Duodenal mucosa (tissue), 2 donors: ENCODE data around the gene OR1K1.
"Not testable (repeated sequence)": the region's sequence is repeated elsewhere in the genome, so short reads cannot be mapped to it uniquely, and the experiment has no call there.

ENCODE experiments used
- H3K27ac ChIP-seq: one replicate; pipeline ENCODE4 v1.7.0; 2013; ENCODE audit warnings: low read depth, low read length
- H3K27me3 ChIP-seq, 2 donors: one replicate each; pipeline ENCODE4 v1.7.0; 2013; ENCODE audit warnings: low read length in 2 of 2, control low read depth in 1 of 2; ENCODE audit not compliant: insufficient read depth in 2 of 2, control insufficient read depth in 1 of 2
- H3K36me3 ChIP-seq, 2 donors: one replicate each; pipeline ENCODE4 v1.7.0; 2013; ENCODE audit warnings: low read length in 2 of 2, control low read depth in 1 of 2; ENCODE audit not compliant: insufficient read depth in 2 of 2, control insufficient read depth in 1 of 2
- H3K4me1 ChIP-seq, 2 donors: one replicate each; pipeline ENCODE4 v1.7.0; 2013; ENCODE audit warnings: low read length in 2 of 2, control low read depth in 1 of 2; ENCODE audit not compliant: insufficient read depth in 2 of 2, control insufficient read depth in 1 of 2
- H3K4me3 ChIP-seq, 2 donors: one replicate each; pipeline ENCODE4 v1.7.0; 2013; ENCODE audit warnings: low read length in 2 of 2, low read depth in 1 of 2
- H3K9ac ChIP-seq, 2 donors: one replicate each; pipeline ENCODE4 v1.7.0; 2013; ENCODE audit warnings: low read length in 2 of 2, low read depth in 1 of 2
- H3K9me3 ChIP-seq, 2 donors: one replicate each; pipeline ENCODE4 v1.7.0; 2013; ENCODE audit warnings: low read length in 2 of 2, control low read depth in 1 of 2; ENCODE audit not compliant: control insufficient read depth in 1 of 2

OR1K1 gene

GRCh38 chr9:122788831-122789230 is 11.1 kb upstream of the OR1K1 start, which contains the start of gene OR5C1:
Gene OR5C1 (plus strand): TSS chr9:122788933. CDS start chr9:122788933, 0 bp downstream.
- Histone ChIP-seq H3K36me3 (no peaks in the 10 kb centered on the region), H3K27ac (no peak within 1 kb of the TSS), H3K27me3 (no peaks in the 10 kb centered on the region), H3K4me3 (no peak within 1 kb of the TSS), H3K4me1 (no peaks in the 10 kb centered on the region), H3K9me3 (no peaks in the 10 kb centered on the region), H3K9ac (no peak within 1 kb of the TSS)

GRCh38 chr9:122789256-122790046 is 10.5 kb upstream of the OR1K1 start:
- Histone ChIP-seq H3K9me3 (no peaks in the 10 kb centered on the region), H3K36me3 (no peaks in the 10 kb centered on the region), H3K27me3 (no peaks in the 10 kb centered on the region), H3K4me3 (no peak overlapping the region), H3K4me1 (no peaks in the 10 kb centered on the region), H3K9ac (no peak overlapping the region), H3K27ac (no peak overlapping the region)

GRCh38 chr9:122791872-122792669 is 7.9 kb upstream of the OR1K1 start:
- no peak overlapping the region for H3K27ac ChIP-seq
- no peaks in the 10 kb centered on the region for H3K4me1 ChIP-seq
- no peak overlapping the region for H3K4me3 ChIP-seq
- no peaks in the 10 kb centered on the region for H3K9me3 ChIP-seq
- no peaks in the 10 kb centered on the region for H3K36me3 ChIP-seq
- H3K9ac ChIP-seq, result no peak overlapping the region
- H3K27me3 ChIP-seq, result no peaks in the 10 kb centered on the region

- Histone ChIP-seq H3K9me3 (no peaks in the 10 kb centered on the region), H3K4me3 (no peak overlapping the region), H3K27ac (no peak overlapping the region), H3K27me3 (no peaks in the 10 kb centered on the region), H3K36me3 (no peaks in the 10 kb centered on the region), H3K4me1 (no peaks in the 10 kb centered on the region), H3K9ac (no peak overlapping the region)
Measured at GRCh38 chr9:122797316-122798063, 2.4 kb upstream of the OR1K1 start.

- Histone ChIP-seq H3K27me3 (no peaks in the 10 kb centered on the region), H3K9ac (no peak overlapping the region), H3K36me3 (no peaks in the 10 kb centered on the region), H3K4me3 (no peak overlapping the region), H3K9me3 (no peaks in the 10 kb centered on the region), H3K4me1 (peaks cover 3 to 6% of the 10 kb centered on the region in 2 donors), H3K27ac (no peak overlapping the region)
Measured at GRCh38 chr9:122806661-122807060, 6.7 kb downstream of the OR1K1 start.

- Histone ChIP-seq H3K27ac (no peak overlapping the region), H3K9me3 (no peaks in the 10 kb centered on the region), H3K27me3 (no peaks in the 10 kb centered on the region), H3K9ac (no peak overlapping the region), H3K36me3 (no peaks in the 10 kb centered on the region), H3K4me3 (no peak overlapping the region), H3K4me1 (peaks cover 3 to 6% of the 10 kb centered on the region in 2 donors)
Measured at GRCh38 chr9:122807271-122807900, 7.5 kb downstream of the OR1K1 start.

GRCh38 chr9:122808141-122808540 is 8.2 kb downstream of the OR1K1 start:
- Histone ChIP-seq H3K9ac (no peak overlapping the region), H3K36me3 (no peaks in the 10 kb centered on the region), H3K27me3 (no peaks in the 10 kb centered on the region), H3K4me1 (peaks cover 3 to 6% of the 10 kb centered on the region in 2 donors), H3K27ac (no peak overlapping the region), H3K9me3 (no peaks in the 10 kb centered on the region), H3K4me3 (no peak overlapping the region)

GRCh38 chr9:122809261-122809660 is 9.3 kb downstream of the OR1K1 start:
- H3K36me3 ChIP-seq, H3K9me3 ChIP-seq, H3K4me1 ChIP-seq, H3K9ac ChIP-seq, H3K4me3 ChIP-seq, H3K27ac ChIP-seq, H3K27me3 ChIP-seq: not testable (repeated sequence)

- no peak overlapping the region for H3K27ac ChIP-seq
- H3K9ac ChIP-seq, result no peak overlapping the region
- H3K4me1 ChIP-seq, result peaks cover 3 to 6% of the 10 kb centered on the region in 2 donors
- no peak overlapping the region for H3K4me3 ChIP-seq
- no peaks in the 10 kb centered on the region for H3K36me3 ChIP-seq
- no peaks in the 10 kb centered on the region for H3K9me3 ChIP-seq
- H3K27me3 ChIP-seq, result no peaks in the 10 kb centered on the region
Measured at GRCh38 chr9:122810306-122810946, 10.5 kb downstream of the OR1K1 start.
